ENCODE results near the gene GJA8.
"Not testable (repeated sequence)": the region's sequence is repeated elsewhere in the genome, so short reads cannot be mapped to it uniquely, and the experiment has no call there.

Gene GJA8

DNA sequence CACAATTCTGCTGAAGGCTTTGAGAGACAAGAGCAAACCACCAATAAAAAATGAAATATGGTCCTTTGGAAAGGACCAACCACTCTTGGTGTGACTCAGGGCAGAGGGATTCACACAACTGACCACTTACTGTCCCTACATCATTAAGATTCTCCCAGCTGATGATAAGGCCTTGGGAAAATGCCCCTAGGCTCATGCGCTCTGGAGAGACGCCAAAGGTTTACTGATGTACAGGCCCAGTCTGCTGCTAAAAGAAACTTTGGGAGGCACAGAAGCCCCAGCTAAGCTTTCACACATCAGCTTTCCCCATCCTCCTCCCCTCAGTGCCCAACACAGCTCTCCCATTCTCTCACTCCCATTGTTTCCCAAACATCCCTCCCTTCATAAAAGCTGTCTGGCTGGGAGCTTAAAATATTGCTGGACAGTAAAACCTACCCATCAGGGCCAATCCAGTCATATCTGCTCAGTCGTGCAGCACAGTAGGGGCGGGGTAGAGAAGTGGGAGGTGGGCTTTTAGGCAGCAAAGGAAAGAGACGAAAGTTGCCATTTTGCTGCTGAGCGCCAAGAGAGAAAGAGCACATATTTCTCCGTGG is at the start of gene GJA8:
TSS of gene GJA8 (plus strand) at position 543 of the 593 bp plus-strand sequence. CDS start 5,161 bp downstream, outside the sequence.
- no peak for DNase-seq (ENCODE audit: low spot score)

DNA sequence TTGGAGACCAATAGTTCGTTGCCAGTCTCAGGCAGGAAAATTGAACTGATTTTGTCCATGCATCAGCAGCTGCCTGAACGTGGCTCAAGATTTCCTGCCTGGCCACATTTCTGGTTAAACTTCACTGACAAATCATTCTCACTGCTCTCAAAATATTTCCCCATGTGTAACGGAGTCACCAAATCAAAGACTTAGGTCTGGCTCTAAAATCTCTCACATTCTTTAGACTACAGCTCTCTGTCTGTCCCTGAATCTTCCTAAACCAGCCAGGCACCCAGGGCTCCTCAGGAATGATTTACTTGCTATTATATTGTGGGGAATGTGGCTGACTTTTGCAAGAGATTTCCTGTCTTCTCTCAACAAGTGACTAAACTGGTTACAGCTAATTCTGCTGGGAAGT is 49.2 kb upstream of the GJA8 start:
- no peak for DNase-seq (ENCODE audit: low spot score)

DNA sequence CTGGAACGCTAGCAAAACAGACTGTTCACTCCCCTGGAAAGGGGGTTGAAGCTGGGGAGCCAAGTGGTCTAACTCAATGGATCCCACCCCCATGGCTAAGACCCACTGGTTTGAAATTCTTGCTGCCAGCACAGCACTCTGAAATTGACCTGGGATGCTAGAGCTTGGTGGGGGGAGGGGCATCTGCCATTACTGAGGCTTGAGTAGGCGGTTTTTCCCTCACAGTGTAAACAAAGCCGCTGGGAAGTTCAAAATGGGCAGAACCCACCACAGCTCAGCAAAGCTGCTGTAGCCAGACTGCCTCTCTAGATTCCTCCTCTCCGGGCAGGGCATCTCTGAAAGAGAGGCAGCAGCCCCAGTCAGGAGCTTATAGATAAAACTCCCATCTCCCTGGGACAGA is 47.6 kb upstream of the GJA8 start:
- DNase-seq (ENCODE audit: low spot score) = not testable (repeated sequence)

DNA sequence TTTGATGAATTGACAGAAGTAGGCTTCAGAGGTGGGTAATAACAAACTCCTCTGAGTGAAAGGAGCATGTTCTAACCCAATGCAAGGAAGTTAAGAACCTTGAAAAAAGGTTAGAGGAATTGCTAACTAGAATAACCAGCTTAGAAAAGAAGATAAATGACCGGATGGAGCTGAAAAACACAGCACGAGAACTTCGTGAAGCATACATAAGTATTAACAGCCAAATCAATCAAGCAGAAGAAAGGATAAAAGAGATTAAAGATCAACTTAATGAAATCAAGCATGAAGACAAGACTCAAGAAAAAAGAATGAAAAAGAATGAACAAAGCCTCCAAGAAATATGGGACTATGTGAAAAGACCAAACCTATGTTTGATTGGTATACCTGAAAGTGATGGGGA is 46.6 kb upstream of the GJA8 start:
- not testable (repeated sequence) for DNase-seq (ENCODE audit: low spot score)

DNA sequence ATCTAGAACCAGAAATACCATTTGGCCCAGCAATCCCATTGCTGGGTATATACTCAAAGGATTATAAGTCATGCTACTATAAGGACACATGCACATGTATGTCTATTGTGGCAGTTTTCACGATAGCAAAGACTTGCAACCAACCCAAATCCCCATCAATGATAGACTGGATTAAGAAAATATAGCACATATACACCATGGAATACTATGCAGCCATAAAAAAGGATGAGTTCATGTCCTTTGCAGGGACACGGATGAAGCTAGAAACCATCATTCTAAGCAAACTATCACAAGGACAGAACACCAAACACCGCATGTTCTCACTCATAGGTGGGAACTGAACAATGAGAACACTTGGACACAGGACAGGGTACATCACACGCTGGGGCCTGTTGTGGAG is 35.4 kb upstream of the GJA8 start:
- not testable (repeated sequence) for DNase-seq (ENCODE audit: low spot score)

GRCh38 chr1:147878022-147878421 is 24.6 kb upstream of the GJA8 start:
- DNase-seq (ENCODE audit: low spot score) = no peak

DNA sequence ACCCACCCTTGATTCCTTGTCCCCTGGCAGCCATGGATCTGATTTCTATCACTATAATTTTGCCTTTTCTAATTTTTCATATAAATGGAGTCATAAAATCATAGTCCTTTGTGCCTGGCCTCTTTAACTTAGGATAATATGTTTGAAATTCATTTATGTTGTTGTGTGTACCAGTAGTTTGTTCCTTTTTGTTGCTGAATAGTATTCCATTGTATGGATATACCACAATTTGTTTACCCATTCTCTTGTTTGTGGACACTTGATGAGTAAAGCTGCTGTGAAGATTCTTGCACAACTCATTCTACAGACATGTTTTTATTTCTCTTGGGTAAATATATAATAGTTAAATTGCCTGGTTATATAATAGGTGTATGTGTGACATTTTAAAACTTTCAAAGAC is 22.7 kb upstream of the GJA8 start:
- DNase-seq (ENCODE audit: low spot score) = no peak

GRCh38 chr1:147882535-147882934 is 20.1 kb upstream of the GJA8 start:
- no peak for DNase-seq (ENCODE audit: low spot score)

GRCh38 chr1:147890177-147890790 is 12.3 kb upstream of the GJA8 start:
- peak; percentile 78 for DNase-seq (ENCODE audit: low spot score)

- DNase-seq (ENCODE audit: low spot score) = no peak
These were observed 11.5 kb upstream of the GJA8 start for GRCh38 chr1:147891088-147891487.

GRCh38 chr1:147892216-147892615 is 10.4 kb upstream of the GJA8 start:
- peak; percentile 58 for DNase-seq (ENCODE audit: low spot score)

GRCh38 chr1:147892731-147893214 is 9.8 kb upstream of the GJA8 start:
- DNase-seq (ENCODE audit: low spot score) = peak; percentile 78

- no peak for DNase-seq (ENCODE audit: low spot score)
These were observed 7.5 kb upstream of the GJA8 start for GRCh38 chr1:147895123-147895522.

DNA sequence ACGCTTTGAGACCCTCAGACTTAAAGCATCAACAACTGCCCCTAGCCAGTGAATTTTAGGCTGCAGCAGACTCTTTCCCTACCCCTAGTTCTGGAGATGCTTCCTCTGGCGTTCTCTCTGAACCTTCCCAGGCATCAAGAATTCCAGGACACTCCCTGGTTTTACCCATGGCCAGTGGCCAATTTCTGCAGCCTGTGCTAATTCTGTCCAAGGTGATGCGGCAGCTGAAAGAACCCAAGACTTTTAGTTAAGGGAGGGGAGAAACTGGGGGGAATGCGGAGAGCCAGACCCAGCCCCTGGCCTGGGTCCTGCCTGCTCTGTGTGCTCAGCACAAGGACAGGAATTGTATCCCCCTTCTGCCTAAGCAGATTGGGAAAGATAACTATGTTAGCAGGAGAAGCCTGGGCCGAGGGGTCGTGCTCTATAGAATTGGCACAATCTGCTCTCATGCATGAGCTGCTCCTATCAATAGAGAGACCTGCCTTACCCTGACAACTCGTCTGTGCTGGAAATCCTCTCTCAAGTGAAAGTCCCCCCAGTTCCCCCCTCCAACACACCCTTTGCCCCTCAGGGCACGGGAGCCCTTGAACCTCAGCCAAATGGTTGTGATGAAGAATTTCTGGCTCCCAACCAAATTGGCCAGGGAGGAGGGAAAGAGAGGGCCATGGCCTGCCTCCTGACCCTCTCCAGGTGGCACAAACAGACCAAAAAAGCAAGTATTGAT is 5.4 kb upstream of the GJA8 start:
- DNase-seq (ENCODE audit: low spot score) = no peak

- no peak for DNase-seq (ENCODE audit: low spot score)
These were observed 4.8 kb upstream of the GJA8 start for GRCh38 chr1:147897789-147898188.

GRCh38 chr1:147904726-147905125 is 2.1 kb downstream of the GJA8 start:
- no peak for DNase-seq (ENCODE audit: low spot score)

DNA sequence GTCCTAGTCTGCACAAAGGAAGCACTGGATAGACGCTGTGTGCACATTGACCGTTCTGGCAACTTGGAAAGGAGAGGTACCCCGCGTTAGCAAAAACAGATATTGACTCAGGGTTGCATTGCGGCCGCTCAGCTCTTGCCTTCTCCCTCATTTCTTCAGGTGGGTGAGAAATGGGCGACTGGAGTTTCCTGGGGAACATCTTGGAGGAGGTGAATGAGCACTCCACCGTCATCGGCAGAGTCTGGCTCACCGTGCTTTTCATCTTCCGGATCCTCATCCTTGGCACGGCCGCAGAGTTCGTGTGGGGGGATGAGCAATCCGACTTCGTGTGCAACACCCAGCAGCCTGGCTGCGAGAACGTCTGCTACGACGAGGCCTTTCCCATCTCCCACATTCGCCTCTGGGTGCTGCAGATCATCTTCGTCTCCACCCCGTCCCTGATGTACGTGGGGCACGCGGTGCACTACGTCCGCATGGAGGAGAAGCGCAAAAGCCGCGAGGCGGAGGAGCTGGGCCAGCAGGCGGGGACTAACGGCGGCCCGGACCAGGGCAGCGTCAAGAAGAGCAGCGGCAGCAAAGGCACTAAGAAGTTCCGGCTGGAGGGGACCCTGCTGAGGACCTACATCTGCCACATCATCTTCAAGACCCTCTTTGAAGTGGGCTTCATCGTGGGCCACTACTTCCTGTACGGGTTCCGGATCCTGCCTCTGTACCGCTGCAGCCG is 5.4 kb downstream of the GJA8 start:
- no peak for DNase-seq (ENCODE audit: low spot score)

- DNase-seq (ENCODE audit: low spot score) = no peak
These were observed 10.0 kb downstream of the GJA8 start for GRCh38 chr1:147912553-147912952.

- DNase-seq (ENCODE audit: low spot score) = no peak
These were observed 10.9 kb downstream of the GJA8 start for GRCh38 chr1:147913362-147913942.

DNA sequence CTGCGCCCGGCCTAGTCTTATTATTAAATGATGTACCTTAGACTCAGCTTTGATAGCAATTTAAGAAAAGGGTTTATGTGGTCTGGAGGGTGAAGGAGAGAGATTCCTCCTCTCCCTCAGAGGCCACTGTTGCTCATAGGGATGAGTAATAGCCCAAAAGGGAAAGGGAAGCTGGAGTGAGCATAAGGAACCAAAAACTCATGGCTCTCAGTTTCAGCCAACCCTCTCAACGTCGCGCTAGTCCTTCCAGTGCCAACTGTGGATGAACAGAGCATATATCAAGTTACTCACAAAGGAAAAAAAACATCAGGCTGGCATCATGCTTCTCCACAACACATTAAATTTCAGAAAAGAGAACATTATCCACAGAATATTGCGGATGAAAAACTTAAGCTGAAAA is 17.3 kb downstream of the GJA8 start:
- no peak for DNase-seq (ENCODE audit: low spot score)

DNA sequence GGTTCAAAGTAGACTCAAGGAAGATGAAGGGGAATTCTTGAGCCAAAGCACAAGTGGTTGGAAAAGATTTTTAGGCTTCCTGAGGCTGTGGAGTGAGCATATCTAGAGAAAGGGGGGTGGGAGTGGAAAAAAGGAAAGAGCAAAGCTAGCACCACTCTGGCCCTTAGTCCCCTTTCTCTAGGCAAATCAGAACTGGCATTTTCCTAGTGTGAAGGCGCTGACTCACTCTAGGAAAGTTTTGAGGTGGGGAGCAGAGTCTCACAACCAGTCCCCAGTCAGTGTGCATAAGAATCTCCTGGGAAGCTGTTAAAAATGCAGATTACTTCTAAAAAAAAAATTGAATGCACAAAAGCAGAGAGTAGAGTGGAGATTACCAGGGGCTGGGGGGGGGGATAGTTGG is 22.2 kb downstream of the GJA8 start:
- DNase-seq (ENCODE audit: low spot score) = no peak

DNA sequence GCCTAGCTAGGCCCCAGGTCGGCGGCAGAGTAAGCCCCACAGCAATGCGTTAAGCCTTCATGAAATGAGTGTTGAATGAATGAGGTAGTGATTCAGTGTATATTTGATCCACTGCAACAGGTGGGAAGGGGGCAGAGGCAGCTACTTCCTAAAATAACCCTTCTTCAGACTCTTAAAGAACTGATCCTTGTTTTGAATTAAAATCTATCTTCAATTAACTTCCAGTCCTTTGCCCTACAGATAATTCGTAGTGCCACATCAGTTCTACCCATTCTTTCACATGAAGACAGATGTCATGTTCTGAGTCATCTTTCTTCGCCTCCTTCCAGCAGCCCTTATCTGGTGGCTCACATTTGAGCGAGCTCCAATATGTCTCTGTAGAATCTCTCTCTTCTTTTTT is 24.6 kb downstream of the GJA8 start:
- not testable (repeated sequence) for DNase-seq (ENCODE audit: low spot score)
